CD1c-positive myeloid dendritic cell (primary cell): ENCODE results near the gene NUP188.

Experiments used
- DNase-seq: peaks from one replicate; pipeline ENCODE4 v3.0.0-alpha.2; 2016; ENCODE audit errors: extremely low spot score

Gene NUP188

GRCh38 chr9:129007766-129008468 is 60.4 kb downstream of the NUP188 start:
- no peak for DNase-seq

DNA sequence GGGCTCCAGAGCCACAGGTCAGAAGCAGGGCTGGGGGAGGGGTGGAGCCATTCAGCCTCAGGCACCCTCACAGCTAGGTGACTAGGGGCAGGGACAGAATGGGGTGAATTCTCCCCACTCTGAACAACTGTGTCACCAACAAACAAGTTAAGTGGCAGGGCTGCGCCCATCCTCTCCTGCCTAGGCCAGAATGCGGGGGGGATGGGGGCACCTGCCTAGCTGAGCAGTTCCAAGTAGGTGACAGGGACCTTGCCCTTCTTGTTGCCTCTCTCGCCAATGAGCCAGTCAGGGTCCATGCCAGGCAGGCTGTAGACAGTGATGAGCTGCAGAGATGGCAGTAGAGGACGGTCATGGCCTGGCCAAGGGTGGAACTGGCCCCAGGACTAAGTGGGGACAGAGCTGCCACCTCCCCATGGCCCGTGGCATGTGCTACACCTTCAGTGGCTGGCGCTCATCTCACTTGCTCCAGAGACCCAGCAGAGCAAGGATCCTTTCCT is 61.0 kb downstream of the NUP188 start:
- no peak for DNase-seq

- no peak for DNase-seq
Measured at GRCh38 chr9:129008986-129009583, 61.6 kb downstream of the NUP188 start.

DNA sequence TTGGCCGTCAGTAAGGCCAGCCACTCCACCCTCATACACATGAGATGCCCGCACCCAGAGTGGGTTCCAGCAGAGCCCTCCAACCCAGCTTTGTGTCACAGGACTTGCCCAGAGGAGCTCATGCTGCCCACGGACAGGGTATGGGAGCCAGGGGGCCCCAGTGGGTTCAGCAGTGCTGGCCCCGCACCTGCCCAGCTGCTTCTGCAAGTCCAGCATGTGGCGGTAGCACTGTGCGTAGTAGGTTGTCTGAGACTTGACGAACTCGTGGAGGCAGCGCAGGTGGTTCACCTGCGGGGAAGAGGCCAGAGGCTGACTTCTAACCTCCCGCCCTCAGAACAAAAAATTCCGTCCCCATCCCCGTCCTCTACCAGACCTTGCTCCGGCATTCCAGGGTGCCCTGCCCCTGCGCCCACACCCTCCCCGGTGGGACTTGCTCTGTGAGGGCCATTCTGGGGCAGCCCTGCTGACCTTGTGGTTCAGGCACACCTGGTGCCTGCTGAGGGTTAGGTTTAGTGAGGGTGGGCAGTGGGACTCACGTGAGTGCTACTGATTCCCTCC is 62.2 kb downstream of the NUP188 start:
- DNase-seq = no peak

GRCh38 chr9:129010267-129010975 is 62.9 kb downstream of the NUP188 start:
- no peak for DNase-seq

DNA sequence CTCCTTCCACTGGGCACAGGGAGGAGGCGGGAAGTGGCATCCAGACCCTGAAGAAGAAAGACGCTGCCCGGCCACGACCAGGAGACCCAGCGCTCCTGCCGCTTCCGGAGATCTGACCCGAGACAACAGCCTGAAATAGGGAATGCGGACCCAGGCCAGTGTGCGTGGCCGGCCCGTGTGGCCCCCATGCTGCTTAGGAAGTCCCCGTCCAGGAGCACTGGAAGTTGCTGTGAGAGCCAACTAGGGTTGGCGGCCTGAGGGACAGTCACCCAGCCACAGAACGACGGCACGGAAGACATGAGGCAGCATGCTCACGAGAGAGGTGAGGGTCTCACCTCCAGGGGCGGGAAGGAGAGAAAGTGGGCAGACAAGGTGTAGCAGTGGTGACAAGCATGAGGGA is 63.7 kb downstream of the NUP188 start:
- no peak for DNase-seq

GRCh38 chr9:129011761-129012181 is 64.3 kb downstream of the NUP188 start:
- no peak for DNase-seq

- DNase-seq = no peak
Measured at GRCh38 chr9:129012343-129012742, 64.8 kb downstream of the NUP188 start.

- DNase-seq = no peak
Measured at GRCh38 chr9:129012893-129013448, 65.5 kb downstream of the NUP188 start.

GRCh38 chr9:129013674-129014073 is 66.2 kb downstream of the NUP188 start:
- no peak for DNase-seq

DNA sequence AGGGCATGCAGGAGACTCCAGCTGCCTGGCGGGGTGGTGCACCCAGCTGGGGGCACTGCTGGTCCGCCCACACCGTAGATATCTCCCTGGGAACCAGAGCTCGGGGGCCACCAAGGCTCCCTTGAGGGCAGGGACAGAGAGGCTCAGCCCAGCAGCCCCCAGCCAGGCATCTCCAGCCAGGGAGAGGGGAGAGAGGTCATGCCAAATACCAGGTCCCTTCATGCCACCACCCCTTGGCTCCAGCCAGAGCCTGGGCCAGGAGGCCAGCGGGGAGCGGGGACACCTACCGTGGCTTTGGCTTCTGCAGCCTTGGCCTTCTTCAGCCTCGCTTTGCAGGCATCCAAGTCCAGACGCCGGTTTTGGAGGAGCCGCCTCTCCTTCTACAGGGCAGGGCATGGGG is 66.6 kb downstream of the NUP188 start:
- no peak for DNase-seq

DNA sequence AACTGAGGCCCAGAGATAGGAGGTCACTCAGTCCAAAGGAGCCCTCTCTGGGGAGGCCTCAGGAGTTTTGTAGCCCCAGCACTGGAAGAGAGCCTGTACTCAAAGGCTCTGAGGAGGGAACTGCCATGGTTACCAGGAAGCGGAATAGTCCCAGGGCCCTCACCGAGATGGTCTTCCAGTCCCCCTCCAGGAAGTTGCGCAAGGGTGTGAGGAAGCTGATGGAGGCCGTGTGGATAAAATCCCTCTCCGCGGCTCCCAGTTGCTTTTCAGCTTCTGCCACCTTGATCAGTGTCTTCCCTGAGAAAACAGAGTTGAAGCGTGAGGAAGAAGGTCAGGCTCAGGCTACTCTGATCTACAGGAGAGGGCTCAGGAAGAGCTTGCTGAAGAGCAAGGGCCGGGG is 67.1 kb downstream of the NUP188 start:
- DNase-seq = no peak

GRCh38 chr9:129021091-129021490 is 73.6 kb downstream of the NUP188 start:
- no peak for DNase-seq

- DNase-seq = no peak
Measured at GRCh38 chr9:129022037-129022436, 74.5 kb downstream of the NUP188 start.

- DNase-seq = no peak
Measured at GRCh38 chr9:129023036-129023907, 75.8 kb downstream of the NUP188 start.

GRCh38 chr9:129023908-129024233 is 76.4 kb downstream of the NUP188 start:
- DNase-seq = no peak

DNA sequence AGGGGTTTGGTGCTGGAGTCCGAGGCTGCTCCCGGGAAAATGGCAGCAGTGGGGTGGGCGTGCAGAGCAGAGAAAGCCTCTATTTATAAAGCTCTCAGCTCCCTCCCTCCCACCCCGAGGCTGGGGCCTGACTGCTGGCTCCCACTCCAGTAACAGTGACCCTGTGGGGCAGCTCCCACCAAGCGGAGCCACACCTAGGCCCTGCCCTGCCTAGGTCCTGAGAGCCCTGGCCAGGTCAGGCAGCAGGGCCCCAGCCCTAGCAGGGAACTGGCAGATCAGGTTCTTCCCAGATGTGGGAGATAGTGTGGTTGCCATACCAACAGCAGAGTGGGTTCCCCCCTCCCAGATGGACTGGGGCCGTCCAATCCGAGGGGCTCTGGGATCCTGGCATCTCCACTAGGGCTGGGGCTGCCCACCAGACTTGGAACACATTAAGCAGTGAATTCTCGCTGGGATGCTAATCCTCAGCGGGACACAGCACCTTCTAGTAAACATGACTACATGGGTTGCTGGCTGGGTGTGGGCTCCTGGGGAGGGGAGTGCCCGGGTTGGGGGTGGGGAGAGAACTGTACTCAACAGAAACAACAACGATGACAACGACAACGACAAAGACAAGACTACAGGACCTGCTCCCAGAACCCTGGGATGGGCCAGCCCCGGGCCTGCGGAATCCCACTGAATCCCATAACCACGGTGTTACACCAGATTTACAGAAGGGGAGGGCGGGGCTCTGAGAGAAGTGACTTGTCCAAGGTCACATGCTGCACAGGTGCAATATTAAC is 79.1 kb downstream of the NUP188 start:
- DNase-seq = no peak

DNA sequence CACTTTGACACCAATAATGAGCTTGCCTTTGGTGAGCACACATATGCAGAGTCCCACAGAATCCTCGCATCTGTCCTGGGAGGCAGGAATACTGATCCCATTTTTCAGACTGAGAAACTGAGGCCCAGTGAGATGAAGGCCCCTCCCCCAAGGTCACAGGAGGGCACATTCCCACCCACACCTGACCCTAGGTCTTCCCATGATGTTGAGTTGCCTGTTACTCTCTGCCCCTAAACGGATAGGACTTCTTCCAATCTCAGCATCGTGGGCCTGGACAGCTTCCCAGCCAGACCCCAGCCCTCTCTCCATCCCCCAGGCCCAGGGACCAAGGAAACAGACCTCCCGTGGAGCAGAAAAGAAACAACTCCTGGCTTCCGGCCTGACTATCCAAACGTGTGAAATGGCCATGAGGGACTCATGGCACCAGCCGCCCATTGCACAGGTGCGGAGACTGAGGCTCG is 79.8 kb downstream of the NUP188 start:
- DNase-seq = no peak

- no peak for DNase-seq
Measured at GRCh38 chr9:129027685-129028191, 80.2 kb downstream of the NUP188 start.
